SH-SY5Y (cell line): ENCODE measurements around the gene COL26A1.

Experiments used
- GATA2 ChIP-seq: IDR thresholded peaks from 2 replicates; pipeline ENCODE4 v1.6.1; 2011; ENCODE audit warnings: mild to moderate bottlenecking, low read depth, low read length
- GATA3 ChIP-seq: IDR thresholded peaks from 2 replicates; pipeline ENCODE4 v1.6.1; 2011; ENCODE audit warnings: low read depth, mild to moderate bottlenecking, low read length, moderate library complexity

DNA sequence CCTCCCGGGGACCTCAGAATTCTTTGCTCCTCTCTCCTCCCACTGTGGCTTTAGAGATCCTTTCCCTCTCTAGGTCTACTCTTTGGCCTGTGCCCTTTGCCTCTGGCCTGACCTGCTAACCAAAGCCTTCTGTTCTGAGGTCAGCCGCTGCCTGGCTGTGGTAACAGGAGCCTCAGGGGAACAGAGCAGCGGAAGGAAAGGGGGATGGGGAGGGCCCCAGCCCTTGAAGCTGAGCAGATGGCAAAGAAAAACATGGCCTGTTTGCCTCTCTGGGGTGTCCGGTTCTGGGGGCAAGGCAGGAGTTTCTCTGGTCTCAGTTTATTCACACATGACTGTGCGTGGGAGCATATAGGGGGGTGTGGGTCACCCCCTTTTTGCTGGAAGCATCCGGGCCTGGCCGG, 28.2 kb downstream of the COL26A1 start:
- TF ChIP-seq GATA2 (no peak), GATA3 (no peak)
